ENCODE measurements around the gene RASGRP3. TPM values are rescaled to one million over a fixed set of nuclear protein-coding genes. Genes with fewer than 3 reads are reported as not detected.

RASGRP3 gene
- polyA plus RNA-seq, 2 of the 4 experiments (the other 2 are of a cell fraction), result 1.5 to 1.7 TPM

DNA sequence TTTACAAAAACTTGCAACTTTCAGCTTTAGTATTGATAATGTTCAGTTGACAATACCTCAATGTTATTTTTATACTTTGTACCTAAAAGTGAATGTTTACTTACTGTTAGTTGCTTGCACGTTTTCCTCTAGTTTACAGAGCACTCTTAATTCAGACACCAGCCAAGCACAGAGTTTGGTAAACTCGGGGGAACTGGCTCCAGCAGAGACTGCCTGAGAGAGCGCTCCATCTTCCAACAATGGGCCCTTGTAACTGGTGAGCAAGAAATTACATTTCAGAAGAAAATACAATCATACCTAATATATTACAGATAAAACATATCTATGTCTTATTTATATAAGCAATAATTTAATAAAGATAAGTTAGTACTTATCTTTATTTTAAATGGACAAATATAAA lies 118.9 kb downstream of the RASGRP3 start:
- H3K4me1 ChIP-seq, result peaks cover 11% of the 10 kb centered on the region
- no peak overlapping the region for H3K27ac ChIP-seq
- no peak overlapping the region for H3K4me3 ChIP-seq
- ChIA-PET CTCF (interaction anchor here (1.2 kb wide), 1 partner anchor 12 kb away, joined by 4 read pairs; no protein-coding TSS in a partner anchor), POLR2A (no interaction called here)
- TF ChIP-seq ZFP36 (IDR thresholded peaks at IDR 0.05; ENCODE audit: borderline replicate concordance, partially characterized antibody) (no peak), HMGXB4 (CRISPR knock-in tag; IDR thresholded peaks at IDR 0.05; ENCODE audit: borderline replicate concordance) (no peak), PHF8 (IDR thresholded peaks at IDR 0.05; ENCODE audit: borderline replicate concordance, low read depth) (no peak), EHMT2 (IDR thresholded peaks at IDR 0.05; ENCODE audit: low read depth) (no peak), CEBPB (IDR thresholded peaks at IDR 0.05) (no peak), GATA3 (IDR thresholded peaks at IDR 0.05; ENCODE audit: borderline replicate concordance) (no peak), PBX3 (IDR thresholded peaks at IDR 0.05) (no peak), ZSCAN20 (CRISPR knock-in tag; IDR thresholded peaks at IDR 0.05) (no peak)
- TF ChIP-seq, protein P1, sequence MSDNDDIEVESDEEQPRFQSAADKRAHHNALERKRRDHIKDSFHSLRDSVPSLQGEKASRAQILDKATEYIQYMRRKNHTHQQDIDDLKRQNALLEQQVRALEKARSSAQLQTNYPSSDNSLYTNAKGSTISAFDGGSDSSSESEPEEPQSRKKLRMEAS (IDR thresholded peaks at IDR 0.05), result no peak
- TF ChIP-seq, protein P2, sequence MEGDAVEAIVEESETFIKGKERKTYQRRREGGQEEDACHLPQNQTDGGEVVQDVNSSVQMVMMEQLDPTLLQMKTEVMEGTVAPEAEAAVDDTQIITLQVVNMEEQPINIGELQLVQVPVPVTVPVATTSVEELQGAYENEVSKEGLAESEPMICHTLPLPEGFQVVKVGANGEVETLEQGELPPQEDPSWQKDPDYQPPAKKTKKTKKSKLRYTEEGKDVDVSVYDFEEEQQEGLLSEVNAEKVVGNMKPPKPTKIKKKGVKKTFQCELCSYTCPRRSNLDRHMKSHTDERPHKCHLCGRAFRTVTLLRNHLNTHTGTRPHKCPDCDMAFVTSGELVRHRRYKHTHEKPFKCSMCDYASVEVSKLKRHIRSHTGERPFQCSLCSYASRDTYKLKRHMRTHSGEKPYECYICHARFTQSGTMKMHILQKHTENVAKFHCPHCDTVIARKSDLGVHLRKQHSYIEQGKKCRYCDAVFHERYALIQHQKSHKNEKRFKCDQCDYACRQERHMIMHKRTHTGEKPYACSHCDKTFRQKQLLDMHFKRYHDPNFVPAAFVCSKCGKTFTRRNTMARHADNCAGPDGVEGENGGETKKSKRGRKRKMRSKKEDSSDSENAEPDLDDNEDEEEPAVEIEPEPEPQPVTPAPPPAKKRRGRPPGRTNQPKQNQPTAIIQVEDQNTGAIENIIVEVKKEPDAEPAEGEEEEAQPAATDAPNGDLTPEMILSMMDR (IDR thresholded peaks at IDR 0.05), result no peak
- TF ChIP-seq, protein P3, sequence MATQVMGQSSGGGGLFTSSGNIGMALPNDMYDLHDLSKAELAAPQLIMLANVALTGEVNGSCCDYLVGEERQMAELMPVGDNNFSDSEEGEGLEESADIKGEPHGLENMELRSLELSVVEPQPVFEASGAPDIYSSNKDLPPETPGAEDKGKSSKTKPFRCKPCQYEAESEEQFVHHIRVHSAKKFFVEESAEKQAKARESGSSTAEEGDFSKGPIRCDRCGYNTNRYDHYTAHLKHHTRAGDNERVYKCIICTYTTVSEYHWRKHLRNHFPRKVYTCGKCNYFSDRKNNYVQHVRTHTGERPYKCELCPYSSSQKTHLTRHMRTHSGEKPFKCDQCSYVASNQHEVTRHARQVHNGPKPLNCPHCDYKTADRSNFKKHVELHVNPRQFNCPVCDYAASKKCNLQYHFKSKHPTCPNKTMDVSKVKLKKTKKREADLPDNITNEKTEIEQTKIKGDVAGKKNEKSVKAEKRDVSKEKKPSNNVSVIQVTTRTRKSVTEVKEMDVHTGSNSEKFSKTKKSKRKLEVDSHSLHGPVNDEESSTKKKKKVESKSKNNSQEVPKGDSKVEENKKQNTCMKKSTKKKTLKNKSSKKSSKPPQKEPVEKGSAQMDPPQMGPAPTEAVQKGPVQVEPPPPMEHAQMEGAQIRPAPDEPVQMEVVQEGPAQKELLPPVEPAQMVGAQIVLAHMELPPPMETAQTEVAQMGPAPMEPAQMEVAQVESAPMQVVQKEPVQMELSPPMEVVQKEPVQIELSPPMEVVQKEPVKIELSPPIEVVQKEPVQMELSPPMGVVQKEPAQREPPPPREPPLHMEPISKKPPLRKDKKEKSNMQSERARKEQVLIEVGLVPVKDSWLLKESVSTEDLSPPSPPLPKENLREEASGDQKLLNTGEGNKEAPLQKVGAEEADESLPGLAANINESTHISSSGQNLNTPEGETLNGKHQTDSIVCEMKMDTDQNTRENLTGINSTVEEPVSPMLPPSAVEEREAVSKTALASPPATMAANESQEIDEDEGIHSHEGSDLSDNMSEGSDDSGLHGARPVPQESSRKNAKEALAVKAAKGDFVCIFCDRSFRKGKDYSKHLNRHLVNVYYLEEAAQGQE (IDR thresholded peaks at IDR 0.05), result no peak
- DNase-seq (ENCODE audit: low read depth in 1 of 2, low spot score in 1 of 2), result no peak
- no peaks in the 10 kb centered on the region for H3K9me3 ChIP-seq
- ATAC-seq, result no peak
- H3K4me2 ChIP-seq, result no peak overlapping the region
- WGBS (ENCODE audit: missing lambda C conversion rate), result 74% methylated on average over 3 of the region's 3 CpGs
- FAIRE-seq, result no peak

DNA sequence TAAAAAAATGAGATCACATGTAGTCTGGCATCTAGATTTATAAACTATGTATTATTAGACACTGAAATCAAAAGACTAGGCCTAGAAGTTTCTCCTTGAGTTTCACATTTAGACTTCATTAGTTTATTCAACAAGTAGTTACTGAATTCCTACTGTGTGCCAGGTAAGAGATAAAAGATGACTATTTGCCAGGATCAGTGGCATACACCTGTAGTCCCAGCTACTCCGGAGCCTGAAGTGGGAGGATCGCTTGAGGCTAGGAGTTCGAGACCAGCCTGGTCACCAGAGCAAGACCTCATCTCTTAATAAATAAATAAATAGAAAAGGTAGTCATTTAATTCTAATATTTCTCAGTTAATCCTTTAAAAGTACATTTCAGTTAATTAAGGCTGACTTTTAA lies 120.6 kb downstream of the RASGRP3 start:
- TF ChIP-seq HOXB5 (CRISPR knock-in tag; IDR thresholded peaks at IDR 0.05), result no peak
- Histone ChIP-seq H3K4me1 (peaks cover 11% of the 10 kb centered on the region), H3K9me3 (no peaks in the 10 kb centered on the region), H3K4me2 (peak overlapping the region; percentile 91), H3K27ac (no peak overlapping the region), H3K4me3 (no peak overlapping the region)
- no peak for ATAC-seq
- FAIRE-seq, result no peak
- ChIA-PET POLR2A (no interaction called here), CTCF (interaction anchor here (1.1 to 2.1 kb wide), 2 partner anchors 13 to 217 kb away, joined by 3 to 8 read pairs; no protein-coding TSS in a partner anchor)
- DNase-seq (ENCODE audit: low read depth in 1 of 2, low spot score in 1 of 2), result no peak
- 61% methylated on average over 3 of the region's 3 CpGs for WGBS (ENCODE audit: missing lambda C conversion rate)
